Liver (tissue), 3 donors: Measurements from ENCODE around the gene MGAT4C.

Experiments used
- CTCF ChIP-seq: fragments of 150-350 bp; IDR thresholded peaks from 2 replicates; pipeline ENCODE4 v1.5.1; 2017; ENCODE audit warnings: improper control_type of control experiment, low read depth, low read length; ENCODE audit not compliant: missing input control
- EGR1 ChIP-seq, 2 donors: IDR thresholded peaks; 2 replicates each; pipeline ENCODE4 v1.6.1; 2016 to 2018; ENCODE audit warnings: antibody characterized with exemption in 2 of 2, low read depth in 2 of 2
- GABPA ChIP-seq, 2 donors: IDR thresholded peaks in 1 of 2; conservative IDR thresholded peaks in 1 of 2; 2 replicates each; pipeline ENCODE4 v1.6.1; 2016; ENCODE audit warnings: antibody characterized with exemption in 2 of 2, mild to moderate bottlenecking in 1 of 2, moderate library complexity in 1 of 2
- RXRA ChIP-seq, 2 donors: IDR thresholded peaks; 2 replicates each; pipeline ENCODE4 v1.6.1; 2017 to 2018; ENCODE audit warnings: antibody characterized with exemption in 2 of 2, mild to moderate bottlenecking in 1 of 2
- donor health status: healthy.
- donor health status: healthy.

- TF ChIP-seq CTCF (no peak), GABPA (IDR thresholded peaks at IDR 0.05 in 1 of 2, conservative IDR thresholded peaks at IDR 0.05 in 1 of 2) (no peak), EGR1 (IDR thresholded peaks at IDR 0.05; ENCODE audit: low read depth in 2 of 2) (no peak), RXRA (IDR thresholded peaks at IDR 0.05) (no peak)
Observed at GRCh38 chr12:86257134-86257533, 943 bp upstream of the MGAT4C start.
